ENCODE data around the gene P2RY14. TPM values are rescaled to one million over a fixed set of nuclear protein-coding genes. Genes with fewer than 3 reads are reported as not detected.

P2RY14 gene
- total RNA-seq, 1 donor, result not detected

DNA sequence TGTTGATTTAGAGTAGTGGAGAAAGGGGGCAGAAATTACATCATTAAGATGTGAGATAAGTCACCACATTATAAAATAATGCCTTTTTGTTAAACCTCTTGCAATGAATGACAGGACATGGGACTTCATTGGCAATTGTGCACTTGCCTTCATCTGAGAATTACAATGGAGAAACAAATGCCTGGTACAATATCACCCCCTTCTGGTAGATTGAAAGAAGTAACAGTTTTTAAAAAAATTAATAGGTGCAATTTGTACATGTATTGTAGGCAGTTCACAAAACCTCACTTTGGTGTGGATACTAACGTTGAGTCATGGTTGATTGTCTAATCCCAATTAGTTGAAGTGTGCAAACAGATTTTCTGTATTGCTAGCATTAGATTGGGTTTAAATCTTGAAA, 4.6 kb upstream of the P2RY14 start:
- DNase-seq (ENCODE audit: low read depth), result peak; percentile 84
- no peak overlapping the region for H3K4me3 ChIP-seq (ENCODE audit: low read depth, low read length)
- TF ChIP-seq, protein P1, sequence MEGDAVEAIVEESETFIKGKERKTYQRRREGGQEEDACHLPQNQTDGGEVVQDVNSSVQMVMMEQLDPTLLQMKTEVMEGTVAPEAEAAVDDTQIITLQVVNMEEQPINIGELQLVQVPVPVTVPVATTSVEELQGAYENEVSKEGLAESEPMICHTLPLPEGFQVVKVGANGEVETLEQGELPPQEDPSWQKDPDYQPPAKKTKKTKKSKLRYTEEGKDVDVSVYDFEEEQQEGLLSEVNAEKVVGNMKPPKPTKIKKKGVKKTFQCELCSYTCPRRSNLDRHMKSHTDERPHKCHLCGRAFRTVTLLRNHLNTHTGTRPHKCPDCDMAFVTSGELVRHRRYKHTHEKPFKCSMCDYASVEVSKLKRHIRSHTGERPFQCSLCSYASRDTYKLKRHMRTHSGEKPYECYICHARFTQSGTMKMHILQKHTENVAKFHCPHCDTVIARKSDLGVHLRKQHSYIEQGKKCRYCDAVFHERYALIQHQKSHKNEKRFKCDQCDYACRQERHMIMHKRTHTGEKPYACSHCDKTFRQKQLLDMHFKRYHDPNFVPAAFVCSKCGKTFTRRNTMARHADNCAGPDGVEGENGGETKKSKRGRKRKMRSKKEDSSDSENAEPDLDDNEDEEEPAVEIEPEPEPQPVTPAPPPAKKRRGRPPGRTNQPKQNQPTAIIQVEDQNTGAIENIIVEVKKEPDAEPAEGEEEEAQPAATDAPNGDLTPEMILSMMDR (IDR thresholded peaks at IDR 0.05; ENCODE audit: insufficient read depth, low read length), result peak; percentile 58

DNA sequence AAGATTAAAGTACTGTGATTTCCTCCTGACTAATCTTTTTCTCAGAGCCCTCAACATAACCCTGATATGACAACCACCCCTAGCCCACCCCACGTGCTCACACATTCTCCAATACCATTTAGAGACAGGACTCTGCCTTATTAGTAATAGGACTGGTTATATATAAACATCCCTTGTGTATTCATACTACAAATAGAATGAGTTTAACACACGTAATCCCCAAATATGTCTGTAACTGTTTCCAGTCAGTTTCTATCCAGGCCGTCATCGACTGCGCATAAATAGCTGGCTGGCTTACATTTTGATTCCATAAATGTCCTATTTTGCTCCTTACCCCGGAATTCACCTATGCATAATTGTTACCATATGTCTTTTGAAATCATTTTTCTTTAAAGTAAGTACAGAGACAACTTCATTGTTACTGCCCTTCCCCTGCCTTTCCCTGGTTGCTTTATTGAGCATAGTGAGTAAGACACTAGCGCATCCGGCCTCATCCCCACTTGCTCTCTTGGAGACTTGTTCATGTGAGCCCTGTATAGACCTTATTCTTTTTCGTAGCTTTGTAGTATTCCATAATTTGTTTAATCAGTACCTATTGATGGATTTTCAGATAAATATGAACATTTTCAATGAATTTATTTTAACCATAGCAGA, 3.5 kb upstream of the P2RY14 start:
- no peak overlapping the region for H3K4me3 ChIP-seq (ENCODE audit: low read depth, low read length)
- TF ChIP-seq, protein P1 (IDR thresholded peaks at IDR 0.05; ENCODE audit: insufficient read depth, low read length), result no peak
- peak; percentile 59 for DNase-seq (ENCODE audit: low read depth)

DNA sequence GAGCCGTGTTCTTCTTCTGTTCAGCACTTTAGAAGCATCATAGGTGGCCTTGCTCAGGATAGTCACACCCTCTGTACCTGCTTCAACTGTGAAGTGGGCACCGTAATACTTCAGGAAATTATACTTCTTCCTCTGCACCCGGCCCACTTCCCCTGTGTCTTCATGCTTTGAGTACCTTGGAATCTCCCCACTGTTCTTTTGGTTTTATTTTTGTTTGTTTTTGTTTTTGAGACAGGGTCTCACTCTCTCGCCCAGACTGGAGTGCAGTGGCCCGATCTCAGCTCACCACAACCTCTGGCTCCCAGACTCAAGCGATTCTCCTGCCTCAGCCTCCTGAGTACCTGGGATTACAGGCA, 1.7 kb downstream of the P2RY14 start:
- TF ChIP-seq, protein P1 (IDR thresholded peaks at IDR 0.05; ENCODE audit: insufficient read depth, low read length), result no peak
- DNase-seq (ENCODE audit: low read depth), result no peak
- H3K4me3 ChIP-seq (ENCODE audit: low read depth, low read length), result no peak overlapping the region

DNA sequence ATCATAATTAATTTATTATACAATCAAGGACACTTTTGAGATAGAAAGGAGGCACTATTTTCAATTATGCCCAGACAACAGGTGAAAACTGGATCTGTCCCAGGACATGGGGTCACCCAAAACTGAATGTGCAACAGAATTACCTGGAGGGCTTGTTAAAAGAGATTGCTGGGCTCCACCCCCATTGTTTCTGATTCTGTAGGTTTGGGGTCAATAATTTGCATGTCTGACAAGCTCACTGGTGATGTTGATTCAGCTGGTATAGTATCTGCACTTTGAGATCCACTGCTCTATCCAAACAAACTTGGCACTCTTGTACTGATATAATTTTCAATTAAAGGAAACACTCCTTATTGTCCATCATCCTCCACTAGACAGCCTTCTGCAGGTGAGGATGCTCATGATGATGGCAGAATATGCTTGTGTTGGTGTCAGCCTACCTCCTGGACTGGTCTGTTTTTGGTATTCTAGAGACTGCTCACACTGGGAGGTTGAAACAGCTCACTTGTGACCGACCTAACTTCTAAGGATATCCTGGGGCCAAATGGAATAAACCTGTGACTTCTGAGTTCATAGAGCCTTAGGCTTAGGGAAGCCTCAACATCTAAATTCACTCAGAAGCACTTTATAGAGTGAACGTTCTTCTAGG, 2.2 kb downstream of the P2RY14 start:
- no peak overlapping the region for H3K4me3 ChIP-seq (ENCODE audit: low read depth, low read length)
- TF ChIP-seq, protein P1 (IDR thresholded peaks at IDR 0.05; ENCODE audit: insufficient read depth, low read length), result no peak
- no peak for DNase-seq (ENCODE audit: low read depth)

DNA sequence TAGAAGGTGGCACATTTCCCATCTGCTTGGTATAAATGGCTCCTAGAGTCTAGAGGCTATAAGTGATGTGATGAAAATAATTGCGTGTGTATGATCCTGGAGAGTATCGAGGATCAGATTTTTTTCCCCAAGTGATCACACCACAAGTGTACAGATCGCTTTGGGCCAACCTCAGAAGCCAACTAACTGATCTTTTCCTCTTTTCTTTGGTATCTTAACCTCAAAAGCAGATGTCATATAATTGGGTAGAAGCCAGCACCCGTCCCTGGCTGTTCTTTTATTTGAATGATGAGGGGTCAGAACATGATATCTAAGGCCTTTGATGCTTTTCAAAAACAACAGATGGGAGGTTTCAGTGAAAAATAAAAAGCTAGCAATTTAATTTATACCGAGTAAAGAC, 3.3 kb downstream of the P2RY14 start:
- no peak overlapping the region for H3K4me3 ChIP-seq (ENCODE audit: low read depth, low read length)
- TF ChIP-seq, protein P1 (IDR thresholded peaks at IDR 0.05; ENCODE audit: insufficient read depth, low read length), result no peak
- DNase-seq (ENCODE audit: low read depth), result no peak

DNA sequence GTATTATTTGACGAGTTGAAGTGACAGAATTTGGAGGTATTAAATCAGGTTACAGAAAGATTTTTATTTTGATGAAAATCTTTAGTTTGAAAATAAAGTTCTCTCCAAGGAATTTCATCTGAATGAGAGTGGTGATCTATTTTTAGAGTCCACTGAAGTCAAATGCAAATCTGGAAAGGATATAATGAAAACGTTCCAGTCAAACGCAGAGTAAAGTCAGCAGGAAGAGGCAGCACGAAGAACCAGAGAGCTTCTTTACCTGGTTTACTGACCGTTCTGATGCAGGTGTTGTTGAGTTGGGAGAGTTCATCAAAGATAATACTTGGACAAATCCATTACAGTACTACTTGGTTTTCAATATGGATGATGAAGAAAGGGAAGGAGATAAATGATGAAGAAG, 8.7 kb downstream of the P2RY14 start:
- TF ChIP-seq, protein P1 (IDR thresholded peaks at IDR 0.05; ENCODE audit: insufficient read depth, low read length), result no peak
- no peak overlapping the region for H3K4me3 ChIP-seq (ENCODE audit: low read depth, low read length)
- DNase-seq (ENCODE audit: low read depth), result no peak
